GM19099 (cell line): ENCODE data around the gene PPP1R1A.
A peak's percentile ranks its signal among the peaks of the same experiment; 100 is the strongest.

Experiments
- POLR2A ChIP-seq: IDR thresholded peaks from 3 replicates; pipeline ENCODE4 v1.6.1; 2011; ENCODE audit warnings: low read depth; ENCODE audit not compliant: insufficient read length; ENCODE audit errors: extremely low read depth

The PPP1R1A gene

GRCh38 chr12:54565310-54565985, 23.0 kb downstream of the PPP1R1A start:
- no peak for TF ChIP-seq POLR2A

GRCh38 chr12:54564768-54565167, 23.7 kb downstream of the PPP1R1A start:
- TF ChIP-seq POLR2A: no peak

DNA sequence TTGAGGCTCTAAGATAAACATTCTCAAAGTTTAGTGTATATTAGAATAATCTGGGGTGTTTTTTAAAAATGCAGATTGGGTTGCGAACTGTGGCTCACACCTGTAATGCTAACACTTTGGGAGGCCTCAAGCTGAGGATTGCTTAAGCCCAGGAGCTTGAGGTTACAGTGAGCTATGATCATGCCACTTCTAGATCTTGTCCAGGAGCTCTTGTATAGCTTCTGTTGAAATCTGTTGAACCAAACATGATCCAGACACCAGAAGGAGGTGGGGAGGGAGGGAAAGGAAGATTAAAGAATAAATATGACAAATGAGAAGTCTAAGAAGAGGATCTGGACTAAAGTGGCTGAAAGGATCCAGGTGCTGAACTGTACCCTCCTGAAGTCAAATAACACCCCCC, 24.7 kb downstream of the PPP1R1A start:
- no peak for TF ChIP-seq POLR2A

GRCh38 chr12:54562750-54563356, 25.6 kb downstream of the PPP1R1A start:
- TF ChIP-seq POLR2A: no peak

DNA sequence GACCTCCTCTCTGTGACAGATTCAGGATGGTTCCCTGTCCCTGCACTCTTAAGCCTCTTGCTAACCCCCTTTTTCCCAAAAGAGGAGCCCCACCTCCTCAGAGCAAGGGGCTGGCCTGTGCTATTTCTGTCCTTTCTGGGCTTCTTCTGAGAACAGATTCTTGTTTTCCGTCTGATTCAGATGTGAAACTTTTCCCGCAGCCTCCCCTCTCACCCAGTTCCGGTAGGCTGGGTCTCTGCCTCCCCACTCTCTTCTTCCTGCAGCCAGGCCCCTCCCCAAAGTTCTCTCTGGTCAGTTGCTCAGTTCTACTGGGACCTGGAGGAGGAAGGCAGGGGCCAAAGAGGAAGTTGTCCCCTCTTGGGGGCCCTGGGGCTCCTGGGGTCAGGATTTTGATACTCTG, 27.3 kb downstream of the PPP1R1A start:
- TF ChIP-seq POLR2A: no peak

- TF ChIP-seq POLR2A: peak; percentile 46
Observed at GRCh38 chr12:54560374-54560858, 28.0 kb downstream of the PPP1R1A start.

DNA sequence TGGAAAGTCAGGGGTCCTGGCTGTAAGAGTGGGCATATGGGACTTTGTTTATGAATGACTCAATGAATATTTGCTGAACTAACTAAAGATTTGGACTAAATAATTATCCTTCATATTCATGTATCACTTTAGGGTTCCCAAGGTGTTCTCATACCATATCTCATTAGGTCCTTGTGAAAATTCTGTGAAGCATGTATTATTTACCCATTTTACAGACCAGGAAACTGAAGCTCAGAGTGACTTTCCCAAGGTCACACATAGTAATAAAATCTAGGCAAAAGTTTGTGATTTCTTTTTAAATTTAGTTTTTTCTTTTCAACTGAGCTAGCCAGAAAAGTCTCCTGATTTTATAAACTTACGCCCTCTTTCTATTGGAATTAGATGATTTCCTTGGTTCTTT, 29.7 kb downstream of the PPP1R1A start:
- no peak for TF ChIP-seq POLR2A

DNA sequence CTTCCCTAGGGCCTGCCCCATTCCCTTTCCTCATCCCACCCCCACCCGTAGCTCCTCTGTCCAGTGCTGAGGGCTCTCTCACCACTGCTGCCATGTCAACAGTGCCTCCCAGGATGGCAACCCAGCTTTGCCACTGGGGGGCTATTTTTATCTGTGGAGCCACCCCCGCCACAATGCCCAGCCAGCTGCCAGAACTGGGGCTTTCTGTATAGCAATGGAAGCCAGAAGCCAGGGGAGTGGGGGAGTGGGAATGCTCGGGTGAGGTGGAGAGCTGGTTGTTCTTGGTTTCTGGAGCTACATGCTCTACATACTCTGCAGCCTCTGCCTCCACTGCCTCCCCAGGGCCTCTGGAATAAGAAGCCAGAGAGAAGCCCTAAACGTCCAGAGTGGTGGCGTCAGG, 30.1 kb downstream of the PPP1R1A start:
- no peak for TF ChIP-seq POLR2A

DNA sequence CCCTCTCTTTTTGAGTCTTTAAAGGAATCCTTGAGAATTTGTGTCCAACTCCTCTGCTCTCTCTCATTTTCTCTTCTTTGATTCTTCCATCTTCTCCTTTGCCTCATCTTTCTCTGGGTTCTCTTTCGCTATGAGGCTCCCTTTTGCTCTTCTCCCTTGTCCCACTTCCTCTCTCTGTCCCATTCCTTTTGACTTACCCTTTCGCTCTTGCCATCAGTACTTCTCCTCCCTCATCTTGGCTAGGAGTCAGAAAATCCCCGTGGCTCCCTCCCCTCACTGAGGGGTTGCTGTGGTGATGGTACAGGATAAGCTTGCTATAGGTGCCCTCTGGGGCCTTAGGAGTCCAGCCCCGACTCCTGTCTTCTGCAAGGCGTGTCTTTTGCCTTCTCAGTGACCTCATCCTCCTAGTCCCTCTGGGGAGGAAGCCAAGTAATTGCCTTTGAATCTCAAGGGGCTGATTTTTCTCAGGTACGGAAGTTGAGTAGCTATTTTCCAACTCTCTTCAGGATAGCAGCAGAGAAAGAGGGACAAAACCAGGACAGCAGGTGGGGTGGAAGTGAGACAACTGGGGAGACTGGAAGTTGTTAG, 32.7 kb downstream of the PPP1R1A start:
- TF ChIP-seq POLR2A: no peak

DNA sequence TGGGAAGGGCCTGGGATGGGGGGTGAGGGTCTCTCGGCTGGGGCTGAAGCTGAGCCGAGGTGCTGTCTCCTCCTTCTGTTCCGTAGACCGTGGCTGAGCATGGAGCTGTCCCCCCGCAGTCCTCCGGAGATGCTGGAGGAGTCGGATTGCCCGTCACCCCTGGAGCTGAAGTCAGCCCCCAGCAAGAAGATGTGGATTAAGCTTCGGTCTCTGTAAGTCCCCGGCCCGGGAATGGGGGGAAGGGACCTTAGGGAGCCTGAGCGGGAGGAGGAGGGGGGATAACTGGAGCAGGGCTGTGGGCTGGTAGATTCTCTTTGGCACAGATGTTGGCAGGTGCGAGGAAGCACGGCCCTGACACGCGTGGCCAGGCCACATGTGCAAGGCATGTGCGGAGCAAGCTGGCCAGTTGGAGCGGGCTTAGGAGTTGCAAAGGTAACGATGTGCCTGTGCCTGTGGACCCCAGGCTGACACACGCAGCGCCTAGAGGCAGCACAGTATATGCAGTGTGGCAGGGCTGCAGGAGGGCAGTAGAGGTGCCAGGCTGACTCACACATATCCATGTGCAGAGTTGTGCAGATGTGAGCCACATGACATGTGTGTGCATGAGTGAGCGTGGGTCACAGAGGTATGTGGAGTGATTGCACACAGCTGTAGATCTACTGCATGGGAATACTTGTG, 38.5 kb downstream of the PPP1R1A start:
- TF ChIP-seq POLR2A: no peak

- TF ChIP-seq POLR2A: no peak
Observed at GRCh38 chr12:54546511-54546910, 41.9 kb downstream of the PPP1R1A start.

- no peak for TF ChIP-seq POLR2A
Observed at GRCh38 chr12:54544743-54545142, 43.7 kb downstream of the PPP1R1A start.

DNA sequence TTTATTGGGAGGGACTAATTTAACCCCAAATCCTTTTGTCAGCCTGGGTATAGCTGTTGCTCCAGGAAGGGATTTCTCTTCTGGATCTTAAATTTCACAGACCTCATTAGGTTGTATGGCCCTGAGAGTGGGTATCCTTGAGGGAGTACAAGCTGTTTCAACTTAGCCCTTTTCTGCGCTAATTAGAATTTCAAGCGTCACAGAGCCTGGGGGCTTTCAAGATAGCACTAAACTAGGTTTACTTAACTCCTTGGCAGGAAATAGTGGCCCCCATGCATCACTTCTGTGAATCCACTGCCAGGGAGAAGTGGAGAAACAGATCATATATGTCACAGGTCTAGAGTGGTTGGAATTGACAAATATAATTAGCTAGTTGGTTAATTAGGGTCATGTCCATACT, 44.9 kb downstream of the PPP1R1A start:
- TF ChIP-seq POLR2A: no peak

- TF ChIP-seq POLR2A: no peak
Observed at GRCh38 chr12:54541751-54542290, 46.6 kb downstream of the PPP1R1A start.

DNA sequence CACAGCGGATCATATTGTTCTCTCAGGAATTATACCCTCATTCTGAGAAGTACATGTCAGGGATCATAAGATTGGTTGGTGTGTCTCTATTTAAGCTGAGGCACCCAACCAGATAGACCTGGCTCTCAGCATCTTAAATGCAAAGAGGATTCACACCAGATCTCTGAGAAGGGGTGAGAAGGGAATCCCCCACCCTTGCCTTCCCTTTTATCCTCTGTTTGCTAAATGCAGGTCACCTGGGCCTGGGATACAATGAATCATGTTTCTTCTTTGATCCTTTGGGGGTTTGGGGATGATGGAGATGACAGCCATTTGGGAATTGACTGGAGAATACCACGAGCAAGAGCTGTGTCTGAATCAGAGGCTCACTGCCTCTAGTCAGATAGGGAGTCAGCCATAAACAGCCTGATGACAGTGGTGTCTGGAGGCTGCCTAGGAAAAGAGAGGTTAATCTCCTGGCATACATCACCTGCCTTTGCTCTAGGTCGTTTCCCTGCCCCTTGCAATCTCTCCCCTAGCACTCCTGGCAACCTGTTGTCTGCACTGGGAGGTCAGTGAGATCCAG, 50.2 kb downstream of the PPP1R1A start:
- no peak for TF ChIP-seq POLR2A
